ENCODE data around the gene FBXL20. TPM values are rescaled to one million over a fixed set of nuclear protein-coding genes. Genes with fewer than 3 reads are reported as not detected.
"Not testable (repeated sequence)": the region's sequence is repeated elsewhere in the genome, so short reads cannot be mapped to it uniquely, and the experiment has no call there.

Gene FBXL20
- total and polyA plus RNA-seq, 3 experiments from 2014 or later: 4.4 to 21.4 (median 20.9) TPM

GRCh38 chr17:39264119-39264518 lies 137.3 kb downstream of the FBXL20 start:
- ChIA-PET POLR2A (no interaction called here), CTCF (interaction anchor here (1.0 kb wide), 1 partner anchor 18 kb away, joined by 3 read pairs; no protein-coding TSS in a partner anchor)
- Mint-ChIP-seq H3K4me3 (no peak overlapping the region), H3K27me3 (no peaks in the 10 kb centered on the region), H3K36me3 (peaks cover 18 to 84% (median 26%) of the 10 kb centered on the region in 3 donors), H3K4me1 (no peaks in the 10 kb centered on the region), H3K9me3 (no peaks in the 10 kb centered on the region), H3K27ac (peak overlapping the region in 1 of 8 donors; percentile 77)
- DNase-seq: no peak
- H3K9me3 ChIP-seq (ENCODE audit: low read length): no peaks in the 10 kb centered on the region
- H3K36me3 ChIP-seq (ENCODE audit: insufficient read depth, low read length): peaks cover 16% of the 10 kb centered on the region
- H3K4me3 ChIP-seq (ENCODE audit: low read length): no peak overlapping the region
- no peaks in the 10 kb centered on the region for H3K4me1 ChIP-seq (ENCODE audit: insufficient read depth, low read length)
- no peak overlapping the region for H3K27ac ChIP-seq (ENCODE audit: low read depth, low read length)
- no peaks in the 10 kb centered on the region for H3K27me3 ChIP-seq (ENCODE audit: insufficient read depth, low read length, poor library complexity, severe bottlenecking)

GRCh38 chr17:39261286-39261685 lies 140.1 kb downstream of the FBXL20 start:
- Histone ChIP-seq H3K27me3 (ENCODE audit: insufficient read depth, low read length, poor library complexity, severe bottlenecking) (no peaks in the 10 kb centered on the region), H3K4me1 (ENCODE audit: insufficient read depth, low read length) (no peaks in the 10 kb centered on the region), H3K27ac (ENCODE audit: low read depth, low read length) (no peak overlapping the region), H3K4me3 (ENCODE audit: low read length) (no peak overlapping the region), H3K9me3 (ENCODE audit: low read length) (no peaks in the 10 kb centered on the region), H3K36me3 (ENCODE audit: insufficient read depth, low read length) (peaks cover 26% of the 10 kb centered on the region)
- Mint-ChIP-seq H3K9me3 (no peaks in the 10 kb centered on the region), H3K27ac (peak overlapping the region in 2 of 8 donors; percentile 10 to 58), H3K36me3 (peaks cover 9 to 89% (median 31%) of the 10 kb centered on the region in 3 donors), H3K4me3 (no peak overlapping the region), H3K27me3 (no peaks in the 10 kb centered on the region), H3K4me1 (no peaks in the 10 kb centered on the region)
- CTCF ChIA-PET: interaction anchor here (0.9 kb wide), 1 partner anchor 54 kb away, joined by 4 read pairs; no protein-coding TSS in a partner anchor
- no peak for DNase-seq
- POLR2A ChIA-PET: no interaction called here

- POLR2A ChIA-PET: no interaction called here
- Histone ChIP-seq H3K27ac (ENCODE audit: low read depth, low read length) (no peak overlapping the region), H3K9me3 (ENCODE audit: low read length) (no peaks in the 10 kb centered on the region), H3K4me3 (ENCODE audit: low read length) (no peak overlapping the region), H3K27me3 (ENCODE audit: insufficient read depth, low read length, poor library complexity, severe bottlenecking) (no peaks in the 10 kb centered on the region), H3K36me3 (ENCODE audit: insufficient read depth, low read length) (peaks cover 24% of the 10 kb centered on the region), H3K4me1 (ENCODE audit: insufficient read depth, low read length) (no peaks in the 10 kb centered on the region)
- CTCF ChIA-PET: interaction anchor here (0.6 to 1.7 kb wide), 2 partner anchors 8 to 399 kb away, joined by 3 to 6 read pairs; no protein-coding TSS in a partner anchor
- Mint-ChIP-seq H3K4me3 (no peak overlapping the region), H3K27me3 (no peaks in the 10 kb centered on the region), H3K36me3 (peaks cover 0 to 53% (median 24%) of the 10 kb centered on the region in 3 donors), H3K4me1 (no peaks in the 10 kb centered on the region), H3K9me3 (no peaks in the 10 kb centered on the region), H3K27ac (peak overlapping the region in 1 of 8 donors; percentile 23)
- DNase-seq: no peak
Measured at GRCh38 chr17:39252788-39253460, 148.5 kb downstream of the FBXL20 start.

GRCh38 chr17:39251997-39252396 lies 149.4 kb downstream of the FBXL20 start:
- no peaks in the 10 kb centered on the region for H3K9me3 ChIP-seq (ENCODE audit: low read length)
- H3K27me3 ChIP-seq (ENCODE audit: insufficient read depth, low read length, poor library complexity, severe bottlenecking): no peaks in the 10 kb centered on the region
- H3K4me1 ChIP-seq (ENCODE audit: insufficient read depth, low read length): no peaks in the 10 kb centered on the region
- H3K4me3 Mint-ChIP-seq: no peak overlapping the region
- no peaks in the 10 kb centered on the region for H3K9me3 Mint-ChIP-seq
- no peak for DNase-seq
- H3K4me3 ChIP-seq (ENCODE audit: low read length): no peak overlapping the region
- H3K27ac Mint-ChIP-seq: no peak overlapping the region
- H3K27ac ChIP-seq (ENCODE audit: low read depth, low read length): no peak overlapping the region
- ChIA-PET CTCF (interaction anchor here (0.6 kb wide), 1 partner anchor 398 kb away, joined by 3 read pairs; no protein-coding TSS in a partner anchor), POLR2A (interaction anchor here (0.5 kb wide), 1 partner anchor 52 kb away, joined by 5 read pairs; the partner anchor contains the start of gene RPL19)
- no peaks in the 10 kb centered on the region for H3K4me1 Mint-ChIP-seq
- peaks cover 17% of the 10 kb centered on the region for H3K36me3 ChIP-seq (ENCODE audit: insufficient read depth, low read length)
- peaks cover 0 to 44% (median 18%) of the 10 kb centered on the region in 3 donors for H3K36me3 Mint-ChIP-seq
- H3K27me3 Mint-ChIP-seq: no peaks in the 10 kb centered on the region

GRCh38 chr17:39250076-39250475 lies 151.3 kb downstream of the FBXL20 start:
- DNase-seq; H3K4me1 ChIP-seq (ENCODE audit: insufficient read depth, low read length); H3K27me3 ChIP-seq (ENCODE audit: insufficient read depth, low read length, poor library complexity, severe bottlenecking); H3K4me3 Mint-ChIP-seq; H3K9me3 ChIP-seq (ENCODE audit: low read length); H3K27ac ChIP-seq (ENCODE audit: low read depth, low read length); H3K27ac Mint-ChIP-seq; H3K4me3 ChIP-seq (ENCODE audit: low read length); POLR2A ChIA-PET; H3K9me3 Mint-ChIP-seq; H3K4me1 Mint-ChIP-seq; H3K27me3 Mint-ChIP-seq: not testable (repeated sequence)
- peaks cover 14% of the 10 kb centered on the region for H3K36me3 ChIP-seq (ENCODE audit: insufficient read depth, low read length)
- CTCF ChIA-PET: interaction anchor here (0.7 to 1.6 kb wide), 2 partner anchors 41 to 663 kb away, joined by 3 to 4 read pairs; no protein-coding TSS in a partner anchor
- peaks cover 0 to 31% (median 16%) of the 10 kb centered on the region in 3 donors for H3K36me3 Mint-ChIP-seq

- no peak for DNase-seq
- CTCF ChIA-PET: interaction anchor here (1.2 to 13.4 kb wide), 5 partner anchors 15 to 459 kb away, joined by 3 to 272 read pairs (median 29); no protein-coding TSS in a partner anchor
- POLR2A ChIA-PET: interaction anchor here (0.5 to 1.0 kb wide), 2 partner anchors 46 to 54 kb away, joined by 3 to 5 read pairs; partner anchors contain the start of gene RPL19
Measured at GRCh38 chr17:39246274-39246673, 155.2 kb downstream of the FBXL20 start.

GRCh38 chr17:39244600-39245570 lies 156.5 kb downstream of the FBXL20 start:
- ChIA-PET POLR2A (interaction anchor here (0.5 to 2.2 kb wide), 7 partner anchors 9 to 80 kb away, joined by 3 to 17 read pairs (median 4); partner anchors contain the start of genes CACNB1 and RPL19), CTCF (interaction anchor here (0.5 to 13.4 kb wide), 27 partner anchors 9 to 1538 kb away, joined by 3 to 272 read pairs (median 4); partner anchors contain the start of genes ARL5C, PLXDC1, RPL19 and STAC2)
- Mint-ChIP-seq H3K4me1 (peaks cover 9 to 14% (median 11%) of the 10 kb centered on the region in 3 donors), H3K27ac (peak overlapping the region in 7 of 8 donors; percentile 38 to 90 (median 54)), H3K9me3 (no peaks in the 10 kb centered on the region), H3K36me3 (peaks cover 0 to 2% (median 0%) of the 10 kb centered on the region in 3 donors), H3K27me3 (peaks cover 2 to 7% of the 10 kb centered on the region in 2 donors), H3K4me3 (peak overlapping the region in 4 of 7 donors; percentile 41 to 55 (median 46))
- Histone ChIP-seq H3K27me3 (ENCODE audit: insufficient read depth, low read length, poor library complexity, severe bottlenecking) (no peaks in the 10 kb centered on the region), H3K9me3 (ENCODE audit: low read length) (no peaks in the 10 kb centered on the region), H3K36me3 (ENCODE audit: insufficient read depth, low read length) (no peaks in the 10 kb centered on the region), H3K4me3 (ENCODE audit: low read length) (no peak overlapping the region), H3K4me1 (ENCODE audit: insufficient read depth, low read length) (peaks cover 9% of the 10 kb centered on the region), H3K27ac (ENCODE audit: low read depth, low read length) (no peak overlapping the region)
- peak; percentile 72 to 88 (median 81) for DNase-seq

More at GRCh38 chr17:39246274-39246673, 155.2 kb downstream of the FBXL20 start:
- H3K36me3 Mint-ChIP-seq: peaks cover 0 to 2% (median 0%) of the 10 kb centered on the region in 3 donors
- H3K4me1 ChIP-seq (ENCODE audit: insufficient read depth, low read length): peaks cover 8% of the 10 kb centered on the region
- H3K4me3 ChIP-seq (ENCODE audit: low read length): no peak overlapping the region
- H3K27me3 ChIP-seq (ENCODE audit: insufficient read depth, low read length, poor library complexity, severe bottlenecking): no peaks in the 10 kb centered on the region
- peaks cover 2 to 7% of the 10 kb centered on the region in 2 donors for H3K27me3 Mint-ChIP-seq
- H3K4me1 Mint-ChIP-seq: peaks cover 7 to 12% (median 8%) of the 10 kb centered on the region in 3 donors
- no peaks in the 10 kb centered on the region for H3K36me3 ChIP-seq (ENCODE audit: insufficient read depth, low read length)
- no peaks in the 10 kb centered on the region for H3K9me3 Mint-ChIP-seq
- H3K27ac ChIP-seq (ENCODE audit: low read depth, low read length): no peak overlapping the region
- no peak overlapping the region for H3K4me3 Mint-ChIP-seq
- H3K9me3 ChIP-seq (ENCODE audit: low read length): no peaks in the 10 kb centered on the region
- peak overlapping the region in 2 of 8 donors; percentile 6 to 66 for H3K27ac Mint-ChIP-seq
